Inflammatory macrophage (primary cell): ENCODE measurements around the gene EIF4A3.

Experiments used
- DNase-seq, 2 donors: peaks; one replicate each; pipeline ENCODE4 v3.0.0-alpha.2; 2020 to 2022

EIF4A3 gene

GRCh38 chr17:80111702-80112470 lies 35.0 kb downstream of the EIF4A3 start:
- no peak for DNase-seq

- DNase-seq = no peak
Measured at GRCh38 chr17:80110927-80111701, 35.8 kb downstream of the EIF4A3 start.

- DNase-seq = no peak
Measured at GRCh38 chr17:80110447-80110812, 36.5 kb downstream of the EIF4A3 start.

GRCh38 chr17:80109713-80110446 lies 37.0 kb downstream of the EIF4A3 start:
- no peak for DNase-seq

DNA sequence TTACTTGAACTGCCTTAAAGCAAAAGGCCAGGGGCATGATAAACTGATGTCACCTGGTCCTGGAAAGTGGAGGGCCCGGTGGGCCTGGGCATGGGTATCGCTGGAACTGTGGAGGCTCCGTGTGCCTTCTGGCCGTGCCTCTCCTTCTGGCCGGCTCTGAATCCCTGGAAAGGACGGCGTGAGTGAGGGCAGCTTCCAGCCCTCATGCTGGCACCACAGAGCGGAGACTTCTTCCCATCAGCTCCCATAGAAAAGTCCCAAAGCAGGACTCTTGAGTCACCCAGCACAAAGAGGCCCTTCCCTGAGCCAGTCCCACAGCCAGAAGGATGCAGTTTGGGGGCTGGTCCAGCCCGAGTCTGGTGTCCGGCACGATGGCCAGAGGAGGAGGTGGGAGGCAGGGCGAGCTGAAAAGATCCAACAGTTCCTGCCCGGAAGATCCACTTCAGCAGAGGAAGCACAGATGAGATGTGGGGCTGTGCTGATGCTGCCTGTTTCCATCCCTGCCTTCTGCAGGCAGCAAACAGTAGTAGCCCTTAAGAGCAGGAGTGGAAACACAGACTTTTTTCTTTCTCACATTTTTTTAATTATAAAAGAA lies 37.8 kb downstream of the EIF4A3 start:
- no peak for DNase-seq

DNA sequence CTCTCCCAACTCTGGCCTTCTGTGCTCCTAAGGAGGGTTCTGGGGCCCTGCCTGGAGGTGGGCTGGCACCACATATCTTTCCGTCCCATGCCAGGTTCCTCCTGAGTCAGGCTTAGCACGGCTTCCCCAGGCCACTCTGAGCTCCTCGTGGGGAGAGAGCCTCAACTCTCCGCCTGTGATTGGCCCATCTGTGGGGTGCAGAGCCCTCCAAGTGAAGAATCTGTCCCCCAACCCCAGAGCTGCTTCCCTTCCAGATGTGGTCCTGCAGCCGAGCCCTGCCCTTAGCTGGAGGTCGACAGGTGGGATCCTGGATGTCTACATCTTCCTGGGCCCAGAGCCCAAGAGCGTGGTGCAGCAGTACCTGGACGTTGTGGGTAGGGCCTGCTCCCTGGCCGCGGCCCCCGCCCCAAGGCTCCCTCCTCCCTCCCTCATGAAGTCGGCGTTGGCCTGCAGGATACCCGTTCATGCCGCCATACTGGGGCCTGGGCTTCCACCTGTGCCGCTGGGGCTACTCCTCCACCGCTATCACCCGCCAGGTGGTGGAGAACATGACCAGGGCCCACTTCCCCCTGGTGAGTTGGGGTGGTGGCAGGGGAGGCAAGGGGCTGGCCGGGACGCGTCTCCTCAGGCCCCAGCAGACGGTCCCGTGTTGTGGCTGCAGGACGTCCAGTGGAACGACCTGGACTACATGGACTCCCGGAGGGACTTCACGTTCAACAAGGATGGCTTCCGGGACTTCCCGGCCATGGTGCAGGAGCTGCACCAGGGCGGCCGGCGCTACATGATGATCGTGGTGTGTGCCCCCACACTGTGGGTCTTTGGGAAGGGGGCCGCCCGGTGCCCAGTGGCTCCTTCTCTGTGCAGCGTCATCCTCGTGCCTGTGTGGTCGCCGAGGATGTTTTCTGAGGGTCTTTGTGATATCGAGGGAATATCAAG lies 38.6 kb downstream of the EIF4A3 start:
- DNase-seq = no peak

GRCh38 chr17:80107231-80108021 lies 39.5 kb downstream of the EIF4A3 start:
- no peak for DNase-seq

DNA sequence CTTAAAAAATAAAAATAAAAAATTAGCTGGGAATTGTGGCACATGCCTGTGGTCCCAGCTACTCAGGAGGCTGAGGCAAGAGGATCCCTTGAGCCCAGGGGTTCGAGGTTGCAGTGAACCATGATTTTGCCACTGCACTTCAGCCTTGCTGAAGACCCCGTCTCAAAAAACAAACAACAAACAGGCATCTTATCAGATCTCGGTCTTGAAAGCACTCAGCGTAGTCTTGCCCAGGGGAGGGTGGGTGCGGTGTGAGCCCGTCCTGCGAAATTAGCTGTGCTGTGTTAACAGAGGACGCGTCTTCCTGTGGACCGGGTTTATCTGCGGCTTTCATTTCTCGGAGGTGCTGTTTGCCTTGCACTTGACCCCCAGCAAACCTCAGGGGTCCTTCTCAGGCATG lies 40.2 kb downstream of the EIF4A3 start:
- no peak for DNase-seq

GRCh38 chr17:80106176-80106575 lies 40.8 kb downstream of the EIF4A3 start:
- DNase-seq = no peak

DNA sequence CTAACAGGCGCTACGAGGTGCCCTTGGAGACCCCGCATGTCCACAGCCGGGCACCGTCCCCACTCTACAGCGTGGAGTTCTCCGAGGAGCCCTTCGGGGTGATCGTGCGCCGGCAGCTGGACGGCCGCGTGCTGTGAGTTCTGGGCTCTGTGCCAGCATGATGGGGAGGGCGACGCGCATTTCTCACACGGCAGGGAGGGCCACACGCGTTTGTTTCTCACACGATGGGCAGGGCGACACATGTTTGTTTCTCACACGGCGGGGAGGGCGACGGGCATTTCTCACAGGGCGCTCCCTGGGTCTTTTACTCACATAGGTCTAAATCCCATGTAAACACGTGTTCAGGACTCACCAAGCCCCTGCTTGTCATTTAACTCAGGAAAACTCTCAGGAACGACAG lies 41.2 kb downstream of the EIF4A3 start:
- no peak for DNase-seq

GRCh38 chr17:80104956-80105375 lies 42.0 kb downstream of the EIF4A3 start:
- no peak for DNase-seq

DNA sequence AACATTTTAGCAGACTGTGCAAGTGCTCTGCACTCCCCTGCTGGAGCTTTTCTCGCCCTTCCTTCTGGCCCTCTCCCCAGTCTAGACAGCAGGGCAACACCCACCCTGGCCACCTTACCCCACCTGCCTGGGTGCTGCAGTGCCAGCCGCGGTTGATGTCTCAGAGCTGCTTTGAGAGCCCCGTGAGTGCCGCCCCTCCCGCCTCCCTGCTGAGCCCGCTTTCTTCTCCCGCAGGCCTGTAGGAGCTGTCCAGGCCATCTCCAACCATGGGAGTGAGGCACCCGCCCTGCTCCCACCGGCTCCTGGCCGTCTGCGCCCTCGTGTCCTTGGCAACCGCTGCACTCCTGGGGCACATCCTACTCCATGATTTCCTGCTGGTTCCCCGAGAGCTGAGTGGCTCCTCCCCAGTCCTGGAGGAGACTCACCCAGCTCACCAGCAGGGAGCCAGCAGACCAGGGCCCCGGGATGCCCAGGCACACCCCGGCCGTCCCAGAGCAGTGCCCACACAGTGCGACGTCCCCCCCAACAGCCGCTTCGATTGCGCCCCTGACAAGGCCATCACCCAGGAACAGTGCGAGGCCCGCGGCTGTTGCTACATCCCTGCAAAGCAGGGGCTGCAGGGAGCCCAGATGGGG lies 42.5 kb downstream of the EIF4A3 start:
- DNase-seq = no peak

DNA sequence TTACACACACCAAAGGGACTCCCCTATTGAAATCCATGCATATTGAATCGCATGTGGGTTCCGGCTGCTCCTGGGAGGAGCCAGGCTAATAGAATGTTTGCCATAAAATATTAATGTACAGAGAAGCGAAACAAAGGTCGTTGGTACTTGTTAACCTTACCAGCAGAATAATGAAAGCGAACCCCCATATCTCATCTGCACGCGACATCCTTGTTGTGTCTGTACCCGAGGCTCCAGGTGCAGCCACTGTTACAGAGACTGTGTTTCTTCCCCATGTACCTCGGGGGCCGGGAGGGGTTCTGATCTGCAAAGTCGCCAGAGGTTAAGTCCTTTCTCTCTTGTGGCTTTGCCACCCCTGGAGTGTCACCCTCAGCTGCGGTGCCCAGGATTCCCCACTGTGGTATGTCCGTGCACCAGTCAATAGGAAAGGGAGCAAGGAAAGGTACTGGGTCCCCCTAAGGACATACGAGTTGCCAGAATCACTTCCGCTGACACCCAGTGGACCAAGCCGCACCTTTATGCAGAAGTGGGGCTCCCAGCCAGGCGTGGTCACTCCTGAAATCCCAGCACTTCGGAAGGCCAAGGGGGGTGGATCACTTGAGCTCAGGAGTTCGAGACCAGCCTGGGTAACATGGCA lies 43.4 kb downstream of the EIF4A3 start:
- DNase-seq = no peak

- no peak for DNase-seq
Measured at GRCh38 chr17:80102664-80103448, 44.1 kb downstream of the EIF4A3 start.

GRCh38 chr17:80101946-80102663 lies 44.8 kb downstream of the EIF4A3 start:
- peak; percentile 60 to 68 for DNase-seq

DNA sequence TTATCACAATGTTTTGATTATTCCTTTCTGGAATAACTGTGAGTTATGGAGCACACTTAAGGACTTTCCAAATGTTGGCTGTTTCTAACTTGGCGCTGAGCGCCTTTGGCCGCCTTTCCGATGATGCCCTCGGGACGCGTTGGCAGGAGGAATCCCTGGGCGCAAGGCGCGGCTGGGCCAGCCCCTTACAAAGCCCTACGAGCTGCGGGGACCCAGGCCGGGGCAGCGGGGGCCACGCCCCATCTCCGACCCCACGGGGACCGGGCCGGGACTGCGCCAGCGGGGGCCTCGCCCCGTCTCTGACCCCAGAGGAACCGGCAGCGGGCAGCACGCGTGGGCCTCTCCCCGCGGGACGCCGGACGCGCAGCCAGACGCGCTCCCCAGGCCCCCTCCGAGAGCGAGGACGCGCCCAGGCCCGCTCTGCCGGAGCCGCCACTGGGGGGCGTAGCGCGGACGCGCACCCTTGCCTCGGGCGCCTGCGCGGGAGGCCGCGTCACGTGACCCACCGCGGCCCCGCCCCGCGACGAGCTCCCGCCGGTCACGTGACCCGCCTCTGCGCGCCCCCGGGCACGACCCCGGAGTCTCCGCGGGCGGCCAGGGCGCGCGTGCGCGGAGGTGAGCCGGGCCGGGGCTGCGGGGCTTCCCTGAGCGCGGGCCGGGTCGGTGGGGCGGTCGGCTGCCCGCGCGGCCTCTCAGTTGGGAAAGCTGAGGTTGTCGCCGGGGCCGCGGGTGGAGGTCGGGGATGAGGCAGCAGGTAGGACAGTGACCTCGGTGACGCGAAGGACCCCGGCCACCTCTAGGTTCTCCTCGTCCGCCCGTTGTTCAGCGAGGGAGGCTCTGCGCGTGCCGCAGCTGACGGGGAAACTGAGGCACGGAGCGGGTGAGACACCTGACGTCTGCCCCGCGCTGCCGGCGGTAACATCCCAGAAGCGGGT lies 45.6 kb downstream of the EIF4A3 start, which contains the start of gene GAA:
TSS of gene GAA (plus strand) at position 571 of the 935 bp plus-strand sequence. CDS start 3,006 bp downstream, outside the sequence.
- peak; percentile 86 to 91 for DNase-seq

DNA sequence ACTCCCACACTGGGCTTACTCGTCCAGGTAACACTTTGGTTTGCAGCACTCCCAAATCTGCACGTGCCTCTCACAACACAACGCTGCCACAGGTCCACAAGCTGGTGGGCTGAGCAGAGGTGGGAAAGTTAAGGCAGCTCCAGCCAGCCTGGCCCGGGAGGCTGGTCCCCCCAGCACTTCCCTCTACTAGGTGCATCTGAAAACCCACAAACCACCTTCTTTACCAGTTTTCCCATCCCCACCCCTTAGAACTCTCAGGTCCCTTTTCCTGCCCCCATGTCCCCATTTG lies 46.9 kb downstream of the EIF4A3 start:
- DNase-seq = no peak
